ENCODE results near the gene CABYR.

The CABYR gene

GRCh38 chr18:24138789-24139616 is at the start of gene CABYR:
TSS of gene CABYR (plus strand) at chr18:24139062. CDS start at chr18:24143115, 4,053 bp downstream.
- peak; percentile 28 for FAIRE-seq
- DNase-seq (ENCODE audit: insufficient read length, low spot score): peak; percentile 47

GRCh38 chr18:24089076-24089475 is 49.8 kb upstream of the CABYR start:
- DNase-seq (ENCODE audit: insufficient read length, low spot score) (no peak), FAIRE-seq (no peak)

DNA sequence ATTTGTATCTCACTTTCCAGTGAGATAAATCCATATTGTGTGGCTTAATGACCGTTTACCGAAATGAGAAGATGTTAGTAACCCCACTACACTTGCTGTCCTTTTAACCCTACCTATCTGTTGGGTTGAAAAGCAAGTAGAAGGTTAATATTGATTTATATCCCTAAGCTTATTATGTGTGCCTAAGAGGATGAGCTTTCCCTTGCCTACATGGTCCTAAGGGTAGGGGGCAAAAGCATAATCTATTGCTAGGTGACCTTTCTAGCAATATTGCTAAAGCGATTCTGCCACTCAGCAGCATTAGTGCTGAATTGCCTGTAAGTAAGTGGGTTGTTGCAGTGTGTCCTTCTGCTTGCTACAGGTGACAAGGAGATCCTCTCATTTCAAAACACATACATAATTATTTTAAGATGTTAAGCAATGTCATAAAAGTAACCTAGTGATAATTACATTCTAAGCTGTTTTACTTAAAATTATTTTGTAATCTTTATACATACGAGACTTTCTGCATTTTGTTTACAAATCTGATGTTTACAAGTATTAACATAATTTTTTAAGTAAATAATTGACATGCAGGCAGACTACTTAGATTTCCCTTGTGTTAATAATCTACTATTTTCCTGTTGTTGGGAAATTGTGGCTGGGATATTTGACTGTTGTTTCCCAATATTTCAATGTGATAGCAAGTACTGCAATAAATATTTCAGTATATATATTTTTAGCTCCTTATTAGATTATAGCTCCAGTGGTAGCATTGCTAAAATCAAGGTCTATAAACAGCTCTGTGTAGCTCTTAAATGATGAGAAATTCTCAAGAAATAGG is 49.1 kb upstream of the CABYR start:
- no peak for FAIRE-seq

DNA sequence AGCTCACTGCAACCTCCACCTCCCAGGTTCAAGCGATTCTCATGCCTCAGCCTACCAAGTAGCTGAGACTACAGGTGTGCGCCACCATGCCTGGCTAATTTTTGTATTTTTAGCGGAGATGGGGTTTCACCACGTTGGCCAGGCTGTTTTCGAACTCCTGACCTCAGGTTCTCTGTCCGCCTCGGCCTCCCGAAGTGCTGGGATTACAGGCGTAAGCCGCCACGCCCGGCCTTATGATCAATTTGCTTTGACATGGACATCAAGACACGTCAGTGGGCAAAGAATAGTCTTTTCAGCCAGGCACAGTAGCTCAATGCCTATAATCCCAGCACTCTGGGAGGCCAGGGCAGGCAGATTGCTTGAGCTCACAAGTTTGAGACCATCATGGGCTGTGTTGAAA is 48.0 kb upstream of the CABYR start:
- DNase-seq (ENCODE audit: insufficient read length, low spot score): no peak
- no peak for FAIRE-seq

More for the DNA sequence above, 49.1 kb upstream of the CABYR start:
- no peak for DNase-seq (ENCODE audit: insufficient read length, low spot score)

- FAIRE-seq: no peak
- DNase-seq (ENCODE audit: insufficient read length, low spot score): no peak
Measured at GRCh38 chr18:24094561-24094960, 44.3 kb upstream of the CABYR start.

DNA sequence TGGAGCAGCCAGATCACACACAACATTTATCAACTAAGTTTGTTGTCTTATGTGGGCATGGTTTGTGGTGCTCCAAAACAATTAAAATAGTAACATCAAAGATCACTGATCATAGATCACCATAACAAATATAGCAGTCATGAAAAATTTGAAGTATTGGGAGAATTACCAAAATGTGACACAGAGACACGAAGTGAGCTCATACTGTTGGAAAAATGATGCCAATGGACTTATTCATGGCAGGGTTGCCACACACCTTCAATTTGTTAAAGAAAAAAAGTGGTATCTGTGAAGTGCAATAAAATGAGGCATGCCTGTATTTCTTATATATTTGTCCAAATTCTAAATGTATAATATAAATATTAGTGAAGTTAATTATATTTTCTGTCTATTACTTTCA is 42.9 kb upstream of the CABYR start:
- FAIRE-seq: no peak
- DNase-seq (ENCODE audit: insufficient read length, low spot score): no peak

DNA sequence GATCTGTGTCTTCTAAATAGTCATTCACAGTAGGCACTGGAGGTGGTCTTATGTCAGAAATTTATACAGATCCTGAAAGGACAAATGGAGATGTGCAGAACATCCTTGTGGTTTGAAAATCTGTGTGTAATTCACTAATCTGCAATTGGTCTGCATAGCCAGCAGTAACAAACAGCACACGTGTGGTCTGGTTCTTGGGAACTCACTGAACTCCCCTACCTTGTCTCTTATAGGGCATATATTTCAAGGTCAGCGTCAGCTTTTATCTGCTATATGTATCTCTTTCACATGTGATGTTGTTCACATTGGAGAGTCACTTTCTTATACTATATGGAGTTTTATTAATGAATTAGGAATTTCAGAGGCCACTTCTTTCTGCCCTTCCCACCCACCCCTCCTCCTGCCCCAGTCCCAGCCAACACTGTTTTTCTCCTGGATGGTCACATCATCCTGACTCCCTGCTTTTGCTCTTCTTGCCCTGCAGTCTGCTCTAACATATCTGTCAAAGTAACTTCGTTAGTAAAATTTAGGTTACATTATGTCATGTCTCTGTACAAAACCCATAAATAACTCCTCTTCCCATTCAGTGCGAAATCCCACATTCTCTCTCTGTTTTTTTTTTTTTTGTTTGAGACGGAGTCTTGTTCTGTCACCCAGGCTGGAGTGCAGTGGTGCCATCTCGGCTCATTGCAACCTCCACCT is 35.4 kb upstream of the CABYR start:
- FAIRE-seq (no peak), DNase-seq (ENCODE audit: insufficient read length, low spot score) (no peak)

- FAIRE-seq: no peak
- no peak for DNase-seq (ENCODE audit: insufficient read length, low spot score)
Measured at GRCh38 chr18:24104486-24104885, 34.4 kb upstream of the CABYR start.

DNA sequence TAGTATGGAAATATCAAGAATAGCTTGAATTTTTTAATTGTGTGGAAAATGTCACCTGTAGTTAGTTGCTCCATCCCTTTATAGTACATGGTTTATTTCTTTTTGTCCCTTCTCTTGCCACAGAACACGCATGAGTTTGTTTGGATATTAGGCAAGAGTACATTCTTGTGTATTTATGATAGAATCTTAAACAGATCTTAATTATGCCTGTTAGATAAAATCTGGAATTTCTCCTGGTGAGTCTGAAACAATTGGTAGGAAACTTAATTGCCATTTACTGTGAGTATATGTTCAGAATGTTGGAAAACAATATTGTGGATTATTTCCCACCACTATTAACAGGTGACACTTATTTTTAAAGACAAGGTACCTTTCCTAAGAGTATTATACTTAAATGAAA is 30.2 kb upstream of the CABYR start:
- DNase-seq (ENCODE audit: insufficient read length, low spot score) (no peak), FAIRE-seq (no peak)

DNA sequence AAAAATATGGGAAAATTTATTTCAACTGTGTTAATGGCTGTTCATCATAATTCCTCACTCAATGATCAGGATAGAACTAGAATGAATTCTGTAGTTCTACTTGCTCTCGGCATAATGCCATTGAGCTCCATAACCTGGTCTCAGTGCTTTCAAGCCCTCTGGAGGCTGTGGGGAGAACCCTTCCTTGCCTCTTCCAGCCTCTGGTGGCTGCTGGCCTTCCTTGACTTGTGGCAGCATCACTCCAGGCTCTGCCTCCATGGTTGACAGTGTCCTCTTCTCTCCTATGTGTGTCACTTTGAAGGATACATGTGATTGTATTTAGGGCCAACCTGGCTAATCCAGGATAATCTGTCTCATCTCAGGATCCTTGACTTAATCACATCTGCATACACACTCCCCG is 26.9 kb upstream of the CABYR start:
- DNase-seq (ENCODE audit: insufficient read length, low spot score): no peak
- no peak for FAIRE-seq

DNA sequence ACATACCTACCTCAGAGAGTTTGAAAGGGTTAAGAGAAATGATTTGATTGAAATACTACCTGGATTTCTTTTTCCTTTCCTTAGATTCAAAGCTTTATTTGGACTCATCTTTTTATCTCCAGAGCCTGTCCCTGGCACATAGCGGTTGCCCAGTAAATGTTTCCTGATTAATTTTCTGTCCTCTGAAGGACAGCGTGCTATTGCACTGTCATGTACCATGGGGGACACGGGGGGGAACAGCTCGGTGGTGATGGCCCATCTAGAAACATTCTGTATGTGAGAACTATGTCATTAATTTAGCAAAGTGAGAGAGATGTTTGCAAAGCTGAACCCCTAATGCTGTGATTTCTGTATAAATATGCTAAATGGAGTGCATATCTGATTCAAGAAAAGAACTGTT is 26.4 kb upstream of the CABYR start:
- no peak for DNase-seq (ENCODE audit: insufficient read length, low spot score)
- FAIRE-seq: no peak

DNA sequence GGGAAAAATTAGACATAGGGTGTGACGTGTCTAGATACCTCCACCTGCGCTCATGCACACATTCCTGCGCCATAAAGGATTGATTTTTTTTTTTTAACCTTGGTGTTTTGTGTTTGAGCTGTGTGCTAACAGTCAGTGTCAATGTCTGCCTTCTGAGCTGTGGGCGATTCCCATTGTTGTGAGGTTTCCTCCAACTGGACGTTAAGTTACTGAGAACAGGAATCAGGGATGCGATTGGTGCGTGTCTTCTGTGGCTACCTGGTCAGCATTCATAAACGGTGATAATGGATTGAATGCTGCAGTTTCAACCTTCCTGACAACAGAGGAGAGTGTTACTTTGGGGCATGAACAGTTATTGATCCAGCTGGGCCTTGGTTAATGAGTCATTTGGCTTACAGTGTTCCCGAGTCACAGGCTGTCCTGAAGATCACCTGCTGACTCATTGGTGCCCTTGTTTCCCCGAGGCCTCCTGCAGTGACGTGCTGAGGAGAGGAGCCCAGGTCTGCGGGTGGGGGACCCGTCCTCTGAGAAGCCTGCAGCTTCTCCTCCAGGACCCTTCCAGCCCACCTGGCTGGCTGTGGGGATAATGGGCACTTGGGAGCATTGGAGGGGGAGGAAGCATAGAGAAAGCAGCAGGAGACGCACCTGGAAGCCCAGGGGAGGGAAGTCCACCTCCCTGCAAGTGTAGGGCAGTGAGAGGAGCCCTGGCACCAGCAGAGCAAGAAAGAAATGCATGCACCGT is 25.8 kb upstream of the CABYR start:
- DNase-seq (ENCODE audit: insufficient read length, low spot score): no peak
- no peak for FAIRE-seq

DNA sequence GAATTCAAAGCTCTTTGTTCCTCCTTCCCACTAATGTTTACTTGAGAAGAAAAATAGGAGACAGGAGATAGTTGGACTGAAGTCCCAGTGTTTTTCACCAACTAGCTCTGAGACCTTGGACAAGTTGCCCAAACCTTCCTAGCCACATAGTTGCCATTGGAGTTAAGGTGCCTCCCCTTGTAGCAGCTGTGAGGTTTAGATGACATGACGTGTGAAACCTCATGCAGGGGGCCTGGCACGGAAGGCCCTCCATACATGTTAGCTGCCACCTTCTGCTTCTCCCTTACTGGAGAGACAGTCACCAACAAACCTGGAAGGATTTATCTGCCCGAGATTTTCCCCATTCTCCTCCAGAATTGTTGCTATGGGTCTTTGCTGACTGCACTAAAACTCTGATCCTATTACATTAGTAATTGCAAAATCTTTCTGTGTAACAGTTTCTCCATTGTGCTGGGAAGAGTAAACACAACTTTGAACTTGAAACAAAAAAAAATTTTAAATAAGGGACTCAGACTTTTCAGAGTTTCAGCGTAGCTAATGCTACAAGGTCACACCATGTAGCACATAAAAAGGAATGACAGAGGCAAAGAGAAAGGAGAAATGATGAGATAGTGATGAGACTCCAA is 23.8 kb upstream of the CABYR start:
- no peak for FAIRE-seq
- no peak for DNase-seq (ENCODE audit: insufficient read length, low spot score)

- no peak for FAIRE-seq
- DNase-seq (ENCODE audit: insufficient read length, low spot score): no peak
Measured at GRCh38 chr18:24115628-24116027, 23.2 kb upstream of the CABYR start.

GRCh38 chr18:24118750-24119577 is 19.9 kb upstream of the CABYR start:
- DNase-seq (ENCODE audit: insufficient read length, low spot score): peak; percentile 43
- peak; percentile 82 for FAIRE-seq

DNA sequence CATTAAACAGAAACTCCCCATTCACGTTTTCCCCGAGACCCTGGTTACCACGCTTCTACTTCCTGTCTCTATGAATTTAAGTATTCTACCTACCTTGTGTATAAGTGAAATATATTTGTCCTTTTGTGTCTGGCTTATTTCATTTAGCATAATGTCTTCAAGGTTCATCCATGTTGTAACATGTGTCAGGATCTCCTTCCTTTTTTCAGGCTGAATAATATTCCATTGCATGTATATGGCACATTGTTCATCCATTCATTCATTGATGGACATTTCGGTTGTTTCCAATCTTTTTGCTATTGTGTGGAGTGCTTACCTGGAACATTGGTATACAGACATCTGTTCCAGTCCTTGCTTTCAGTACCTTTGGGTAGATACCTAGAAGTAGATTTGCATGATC is 18.2 kb upstream of the CABYR start:
- DNase-seq (ENCODE audit: insufficient read length, low spot score) (no peak), FAIRE-seq (no peak)

DNA sequence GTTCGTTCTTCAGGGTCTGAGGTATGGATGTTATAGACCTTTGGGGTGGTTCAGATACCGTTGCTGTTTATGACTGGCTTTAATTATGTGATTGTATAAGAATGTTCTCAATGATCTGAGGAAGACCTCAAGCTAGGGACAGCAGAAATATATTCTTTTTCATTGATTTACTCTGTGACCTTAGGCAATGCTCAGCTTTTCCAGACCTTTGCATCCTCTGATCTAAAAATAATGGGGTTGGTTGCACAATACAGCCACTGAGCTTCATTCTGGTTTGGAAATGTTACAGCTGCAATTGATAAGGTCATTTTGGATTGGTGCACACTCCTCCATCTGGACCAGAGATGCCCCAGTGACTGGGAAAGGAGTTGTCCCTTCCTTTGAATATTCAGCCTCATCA is 17.2 kb upstream of the CABYR start:
- DNase-seq (ENCODE audit: insufficient read length, low spot score) (no peak), FAIRE-seq (no peak)

GRCh38 chr18:24126155-24126961 is 12.5 kb upstream of the CABYR start:
- DNase-seq (ENCODE audit: insufficient read length, low spot score): no peak
- no peak for FAIRE-seq

- FAIRE-seq (no peak), DNase-seq (ENCODE audit: insufficient read length, low spot score) (no peak)
Measured at GRCh38 chr18:24127735-24128134, 11.1 kb upstream of the CABYR start.
